Stimulated activated CD8-positive, alpha-beta memory T cell treated with anti-CD3 and anti-CD28 coated beads, Interleukin-15, amount 100 ng/mL, for 1 hour (primary cell): ENCODE results near the gene EFCAB7.

Experiments
- DNase-seq: peaks from one replicate; pipeline ENCODE4 v3.0.0-alpha.2; 2020; ENCODE audit warnings: low read depth

The EFCAB7 gene

DNA sequence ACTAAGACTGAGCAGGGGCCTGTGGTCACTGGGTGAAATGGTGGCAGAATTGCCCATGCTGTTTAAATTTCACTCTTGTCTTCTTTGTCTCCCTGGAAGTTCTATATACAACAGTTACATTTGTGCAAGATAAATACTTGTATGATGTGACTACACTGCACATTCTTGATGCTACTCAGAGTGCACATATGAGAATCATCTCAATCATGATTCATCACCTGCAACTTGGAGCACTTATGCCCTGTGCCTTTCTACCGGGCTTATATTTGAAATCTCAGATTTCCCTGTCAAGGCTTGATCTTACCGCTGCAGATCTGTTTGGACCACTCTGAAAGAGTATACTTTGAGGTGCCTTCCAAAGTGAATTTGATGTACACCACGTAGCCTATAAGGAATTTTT, 80.5 kb downstream of the EFCAB7 start:
- no peak for DNase-seq

DNA sequence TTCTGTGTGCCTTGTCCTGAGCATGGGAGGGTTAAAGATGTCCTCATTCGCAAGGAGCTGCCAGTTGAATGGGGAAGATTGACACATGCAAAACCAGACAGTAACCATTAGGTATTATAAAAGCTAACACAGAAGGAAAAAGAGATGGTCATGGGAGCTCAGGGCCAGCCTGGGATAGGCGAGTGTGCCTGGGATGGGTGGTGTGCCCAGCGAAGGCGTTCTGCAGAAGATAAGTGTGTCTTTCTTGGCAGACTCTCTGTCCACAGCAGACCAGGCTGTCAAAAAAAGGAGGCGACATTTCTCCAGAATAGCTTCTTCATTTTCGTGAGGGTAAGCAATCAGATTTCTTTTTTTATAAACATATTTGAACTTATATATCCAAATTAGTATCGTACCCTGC, 84.0 kb downstream of the EFCAB7 start:
- DNase-seq: no peak

DNA sequence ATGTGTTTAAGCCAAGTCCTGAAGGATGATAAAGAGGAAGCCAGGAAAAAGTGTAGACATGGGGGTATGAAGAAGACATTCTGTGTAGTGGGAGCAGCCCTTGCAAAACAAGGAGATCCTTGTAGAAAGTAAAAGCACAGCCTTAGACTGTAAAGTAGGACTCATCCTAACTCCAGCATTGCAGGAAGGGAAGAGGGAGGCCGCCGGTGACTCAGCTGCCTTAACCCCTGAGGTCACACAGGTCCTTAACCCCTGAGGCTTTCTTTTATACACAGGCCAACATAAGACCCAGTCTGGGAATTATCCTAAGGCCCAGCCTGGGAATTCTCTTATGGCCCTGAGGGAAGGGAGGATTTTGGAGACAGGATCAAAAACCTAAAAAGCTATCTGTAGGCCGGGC, 87.9 kb downstream of the EFCAB7 start:
- no peak for DNase-seq

DNA sequence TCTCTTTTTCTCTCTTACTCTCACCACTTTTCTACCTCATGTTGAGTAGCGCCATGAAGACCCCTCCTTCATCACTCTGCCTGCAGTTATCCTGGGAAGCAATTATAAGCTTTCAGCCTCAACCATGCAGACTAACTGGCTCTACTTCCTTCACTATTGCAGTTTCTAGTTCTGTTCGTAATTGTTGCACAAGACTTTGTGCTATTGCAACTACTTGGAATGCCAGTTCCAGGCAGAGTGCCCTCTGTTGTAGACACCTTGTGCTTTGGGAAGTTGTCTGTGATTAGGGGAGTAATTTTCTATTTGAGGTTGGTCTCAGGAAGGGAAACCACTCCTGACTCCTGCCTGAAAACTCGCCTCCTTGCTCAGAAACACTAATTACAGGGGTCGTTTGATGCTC, 89.2 kb downstream of the EFCAB7 start:
- DNase-seq: no peak

DNA sequence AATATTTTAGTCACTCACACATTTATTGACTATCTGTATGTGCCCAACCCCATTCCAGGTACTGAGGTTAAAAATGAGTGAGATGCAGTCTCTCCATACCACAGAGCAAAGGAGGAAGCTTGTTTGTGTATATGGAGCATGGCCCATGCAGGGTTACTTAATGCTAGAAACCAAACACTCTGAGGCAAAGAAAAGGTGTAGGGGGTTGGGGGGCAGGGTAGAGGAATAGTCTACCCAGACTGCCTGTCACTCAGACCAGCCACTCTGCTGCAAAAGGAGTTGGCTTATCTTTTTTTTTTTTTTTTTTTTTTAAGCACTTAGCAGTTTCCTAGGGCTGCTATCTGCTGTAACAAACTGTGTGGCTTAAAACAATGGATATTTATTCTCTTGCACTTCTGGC, 89.6 kb downstream of the EFCAB7 start:
- no peak for DNase-seq

DNA sequence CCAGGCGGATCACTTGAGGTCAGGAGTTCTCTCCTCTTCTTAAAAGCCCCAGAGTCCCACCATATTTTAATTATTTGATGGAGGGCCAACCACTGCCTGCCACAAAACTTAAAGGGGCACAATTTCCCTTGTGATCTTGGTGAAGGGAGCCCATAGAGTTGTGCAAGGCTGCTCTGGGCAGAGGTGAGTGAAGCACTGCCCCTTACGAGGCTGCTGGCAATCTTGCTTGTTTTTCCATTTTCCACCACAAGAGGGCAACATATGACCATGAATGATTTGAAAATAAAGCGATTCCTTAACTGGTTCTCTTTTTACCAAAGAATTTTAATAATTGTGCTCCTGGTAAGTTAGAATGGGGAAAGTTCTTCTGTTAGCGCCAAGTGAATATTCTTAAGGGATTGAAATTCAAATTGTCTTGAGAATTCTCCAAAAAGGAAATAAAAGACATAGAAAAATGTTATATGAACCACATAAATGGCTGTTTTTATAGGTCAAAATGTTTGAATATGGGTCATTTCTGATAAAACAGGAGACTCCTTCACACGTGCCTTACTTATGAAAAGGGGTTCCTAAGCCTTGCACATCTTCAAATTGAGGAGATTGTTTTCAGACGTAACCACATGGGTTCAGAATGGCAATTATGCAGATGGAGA, 92.6 kb downstream of the EFCAB7 start:
- peak; percentile 48 for DNase-seq

DNA sequence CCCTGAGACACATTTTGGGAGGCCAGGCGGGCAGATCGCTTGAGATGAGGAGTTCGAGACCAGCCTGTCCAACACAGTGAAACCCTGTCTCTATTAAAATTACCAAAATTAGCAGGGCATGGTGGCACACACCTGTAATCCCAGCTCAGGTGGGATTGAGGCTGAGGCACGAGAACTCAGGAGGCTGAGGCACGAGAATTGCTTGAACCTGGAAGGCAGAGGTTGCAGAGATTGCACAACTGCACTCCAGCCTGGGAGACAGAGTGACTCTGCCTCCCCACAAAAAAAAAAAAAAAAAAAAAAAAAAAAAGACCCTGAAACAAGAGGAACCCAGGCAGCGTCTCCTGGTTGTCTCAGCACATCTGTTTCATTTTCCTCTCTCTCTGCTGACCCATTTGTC, 94.1 kb downstream of the EFCAB7 start:
- no peak for DNase-seq

DNA sequence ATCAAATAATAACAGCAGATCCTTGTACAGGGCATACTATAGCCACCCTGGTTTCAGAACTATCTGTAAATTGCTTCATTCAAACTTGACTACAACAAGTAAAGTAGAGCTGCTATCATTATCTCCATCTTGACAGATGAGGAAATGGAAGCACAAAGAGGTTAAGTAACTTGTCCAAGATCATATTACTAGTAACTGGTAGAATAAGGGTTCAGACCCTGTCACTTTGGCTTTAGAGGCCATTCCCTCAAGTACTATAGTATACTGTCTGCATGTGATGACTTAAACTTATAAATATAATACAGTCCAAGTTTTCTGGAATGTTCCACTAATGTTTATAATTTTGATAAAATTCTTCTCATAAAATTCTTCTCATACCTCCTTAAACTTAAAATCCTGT, 94.7 kb downstream of the EFCAB7 start:
- no peak for DNase-seq

DNA sequence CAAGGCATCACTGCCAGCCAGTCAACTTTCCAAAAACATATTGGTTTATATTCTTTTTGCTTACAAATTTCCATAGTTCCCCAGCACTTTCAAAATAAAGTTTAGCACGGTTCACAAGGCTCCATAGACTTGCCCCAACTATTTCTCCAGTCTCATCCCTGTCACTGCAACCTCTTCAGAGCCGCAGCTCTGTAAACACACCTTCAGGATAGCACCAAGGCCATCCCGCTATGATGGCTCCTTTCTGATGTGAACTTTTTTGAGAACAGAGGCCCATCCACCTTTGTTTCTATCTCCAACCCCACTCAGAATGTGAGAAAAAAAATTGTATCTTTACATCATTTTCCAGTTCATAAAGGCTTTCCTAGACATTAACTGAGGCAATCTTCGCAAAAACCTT, 96.2 kb downstream of the EFCAB7 start:
- DNase-seq: no peak

DNA sequence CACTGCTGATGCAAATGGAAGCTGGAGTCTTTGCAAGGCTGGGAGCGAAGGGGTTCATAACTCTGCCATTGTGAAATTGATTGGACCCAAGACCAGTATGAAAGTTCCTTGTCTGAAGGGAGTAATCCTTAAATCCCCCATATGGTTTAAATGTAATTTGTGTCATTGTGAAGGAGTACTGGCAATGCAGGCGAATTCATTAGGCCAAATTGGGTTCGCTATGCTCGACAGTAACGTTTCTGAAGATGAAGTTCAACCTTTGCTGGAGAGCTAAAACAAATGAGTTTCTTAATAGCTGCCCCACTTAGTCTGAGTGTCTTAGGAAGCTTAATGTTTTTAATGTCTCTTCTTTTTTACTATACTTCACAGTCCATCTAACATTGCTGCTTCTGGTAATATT, 97.3 kb downstream of the EFCAB7 start:
- no peak for DNase-seq

DNA sequence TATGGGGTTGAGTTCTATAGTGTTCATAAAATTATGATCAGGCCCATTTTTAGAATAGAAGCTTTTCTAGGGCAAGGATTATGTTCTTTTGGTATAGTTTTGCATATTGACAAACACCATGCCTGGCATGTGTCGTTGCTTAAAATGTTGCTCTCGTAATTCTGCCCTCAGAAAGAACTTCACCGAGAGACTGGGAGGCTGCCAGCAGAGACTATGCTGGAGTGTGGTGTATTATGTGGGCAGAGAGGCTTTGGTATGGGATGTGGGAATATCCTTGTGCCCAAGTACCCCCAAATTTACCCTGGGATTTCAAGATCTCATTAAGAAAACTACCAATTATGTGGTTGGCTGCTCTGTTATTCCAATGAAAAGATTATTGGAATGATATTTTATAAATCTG, 97.8 kb downstream of the EFCAB7 start:
- DNase-seq: no peak

DNA sequence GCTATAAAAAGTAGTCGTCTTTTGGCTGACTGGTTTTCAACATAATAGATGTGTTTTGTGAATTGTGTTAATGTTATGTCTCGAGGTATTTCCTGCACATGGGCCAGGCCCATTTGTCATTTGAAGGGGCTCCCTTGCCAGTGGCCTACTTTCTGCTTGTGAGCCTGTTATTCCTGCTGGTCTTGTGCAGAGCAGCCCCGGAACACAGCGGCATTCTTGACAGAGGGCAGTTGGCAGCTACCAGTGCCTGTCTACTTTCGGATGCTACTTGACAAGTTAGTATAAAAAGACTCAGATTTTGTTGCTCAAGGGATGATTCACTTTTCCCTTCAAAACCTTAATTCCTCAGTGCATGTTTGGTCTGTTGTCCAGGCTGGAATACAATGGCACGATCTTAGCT, 98.4 kb downstream of the EFCAB7 start:
- DNase-seq: no peak
